Stimulated activated CD8-positive, alpha-beta memory T cell treated with anti-CD3 and anti-CD28 coated beads, Interleukin-12 subunit alpha, Interleukin-12 subunit beta, amount 100 ng/mL, for 4 hours (primary cell): ENCODE data around the gene GJB1.
"Not testable (repeated sequence)": the region's sequence is repeated elsewhere in the genome, so short reads cannot be mapped to it uniquely, and the experiment has no call there.

ENCODE experiments used
- DNase-seq: peaks from one replicate; pipeline ENCODE4 v3.0.0-alpha.2; 2020; ENCODE audit warnings: low read depth

Gene GJB1

DNA sequence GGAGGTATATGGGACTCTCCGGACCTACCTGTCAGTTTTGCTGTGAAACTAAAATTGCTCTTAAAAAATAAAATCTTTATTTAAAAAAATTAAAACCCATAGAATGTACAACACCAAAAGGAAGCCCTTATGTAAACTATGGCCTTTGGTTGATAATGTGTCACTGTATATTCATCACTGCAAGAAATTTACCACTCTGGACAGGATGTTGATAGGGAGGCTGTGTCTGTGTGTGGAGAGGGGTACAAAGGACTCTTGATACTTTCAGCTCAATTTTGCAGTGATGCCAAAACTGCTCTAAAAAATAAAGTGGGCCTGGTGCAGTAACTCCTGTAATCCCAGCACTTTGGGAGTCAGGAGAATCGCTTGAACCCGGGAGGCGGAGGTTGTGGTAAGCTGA lies 33.8 kb downstream of the GJB1 start:
- DNase-seq, result no peak

DNA sequence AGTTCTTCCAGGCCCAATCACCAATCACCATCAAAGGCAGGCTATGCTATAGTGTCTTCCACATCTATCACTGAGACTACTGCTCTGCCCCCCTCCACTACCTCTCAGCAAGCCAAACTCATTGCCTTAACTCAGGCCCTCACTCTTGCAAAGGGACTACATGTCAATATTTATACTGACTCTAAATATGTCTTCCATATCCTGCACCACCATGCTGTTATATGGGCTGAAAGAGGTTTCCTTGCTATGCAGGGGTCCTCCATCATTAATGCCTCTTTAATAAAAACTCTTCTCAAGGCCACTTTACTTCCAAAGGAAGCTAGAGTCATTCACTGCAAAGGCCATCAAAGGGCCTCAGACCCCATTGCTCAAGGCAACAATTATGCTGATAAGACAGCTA lies 45.6 kb downstream of the GJB1 start:
- DNase-seq, result not testable (repeated sequence)

- no peak for DNase-seq
These were observed 46.9 kb downstream of the GJB1 start for GRCh38 chrX:71269801-71270395.

GRCh38 chrX:71272313-71272712 lies 49.3 kb downstream of the GJB1 start:
- DNase-seq, result not testable (repeated sequence)
